Measurements from ENCODE around the gene TXNDC17. TPM values are rescaled to one million over a fixed set of nuclear protein-coding genes. Genes with fewer than 3 reads are reported as not detected.

TXNDC17 gene
- total RNA-seq, 4 donors from 2014 or later, result 70.4 to 149 (median 95.9) TPM

DNA sequence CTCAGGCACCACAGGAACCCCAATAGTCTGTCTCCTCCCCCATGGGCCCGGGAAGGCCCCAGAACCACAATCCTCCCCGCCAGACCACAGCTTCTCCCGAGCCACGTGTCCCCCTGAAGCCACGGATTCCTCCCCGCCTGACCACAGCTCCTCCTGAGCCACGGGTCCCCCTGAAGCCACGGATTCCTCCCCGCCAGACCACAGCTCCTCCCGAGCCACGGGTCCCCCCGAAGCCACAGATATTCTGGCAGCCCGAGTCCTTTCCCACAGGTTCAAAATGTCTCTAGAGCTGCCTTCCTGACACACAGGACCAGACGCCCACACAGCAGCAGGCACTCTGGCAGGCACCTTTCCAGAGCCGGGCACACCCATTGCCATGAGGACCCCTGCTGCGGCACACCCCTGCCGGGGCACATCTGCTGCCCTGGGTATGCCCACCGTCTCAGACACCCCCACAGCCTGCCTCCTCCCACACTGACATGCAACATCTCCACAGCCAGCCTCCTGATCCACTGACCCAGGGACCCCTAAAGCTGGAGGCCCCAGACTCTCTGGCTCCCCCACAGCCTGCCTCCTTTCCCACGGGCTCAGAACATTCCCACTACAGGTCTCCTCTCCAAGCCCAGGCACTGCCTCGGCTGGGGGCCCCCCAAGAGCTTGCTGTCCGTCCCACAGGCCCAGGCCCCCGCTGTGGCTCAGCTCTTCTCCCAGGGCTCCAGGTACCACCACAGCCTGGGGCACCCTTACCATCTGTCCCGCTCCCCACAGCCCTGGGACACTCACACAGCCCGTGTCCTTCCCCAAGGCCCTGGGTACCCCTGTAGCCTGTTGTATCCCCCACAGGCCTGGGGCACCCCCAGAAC, 2.6 kb upstream of the TXNDC17 start:
- intact Hi-C loops (cut with DNase I), result no loop called here
- peaks cover 19 to 23% of the 10 kb centered on the region in 2 donors for H3K4me1 ChIP-seq
- no peak overlapping the region for H3K27ac ChIP-seq
- H3K4me3 ChIP-seq (replicated peaks in 1 of 3), result no peak overlapping the region
- H3K36me3 ChIP-seq, result peaks cover 5 to 14% of the 10 kb centered on the region in 2 donors
- H3K9me3 ChIP-seq, result no peaks in the 10 kb centered on the region
- DNase-seq, result no peak
- no peak for TF ChIP-seq POLR2A (IDR thresholded peaks at IDR 0.05)
- TF ChIP-seq, protein P1, sequence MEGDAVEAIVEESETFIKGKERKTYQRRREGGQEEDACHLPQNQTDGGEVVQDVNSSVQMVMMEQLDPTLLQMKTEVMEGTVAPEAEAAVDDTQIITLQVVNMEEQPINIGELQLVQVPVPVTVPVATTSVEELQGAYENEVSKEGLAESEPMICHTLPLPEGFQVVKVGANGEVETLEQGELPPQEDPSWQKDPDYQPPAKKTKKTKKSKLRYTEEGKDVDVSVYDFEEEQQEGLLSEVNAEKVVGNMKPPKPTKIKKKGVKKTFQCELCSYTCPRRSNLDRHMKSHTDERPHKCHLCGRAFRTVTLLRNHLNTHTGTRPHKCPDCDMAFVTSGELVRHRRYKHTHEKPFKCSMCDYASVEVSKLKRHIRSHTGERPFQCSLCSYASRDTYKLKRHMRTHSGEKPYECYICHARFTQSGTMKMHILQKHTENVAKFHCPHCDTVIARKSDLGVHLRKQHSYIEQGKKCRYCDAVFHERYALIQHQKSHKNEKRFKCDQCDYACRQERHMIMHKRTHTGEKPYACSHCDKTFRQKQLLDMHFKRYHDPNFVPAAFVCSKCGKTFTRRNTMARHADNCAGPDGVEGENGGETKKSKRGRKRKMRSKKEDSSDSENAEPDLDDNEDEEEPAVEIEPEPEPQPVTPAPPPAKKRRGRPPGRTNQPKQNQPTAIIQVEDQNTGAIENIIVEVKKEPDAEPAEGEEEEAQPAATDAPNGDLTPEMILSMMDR (IDR thresholded peaks at IDR 0.05), result no peak
- WGBS, 2 donors, result 82 to 86% methylated on average over 23 to 24 of the region's 24 CpGs
- H3K27me3 ChIP-seq, result no peaks in the 10 kb centered on the region

DNA sequence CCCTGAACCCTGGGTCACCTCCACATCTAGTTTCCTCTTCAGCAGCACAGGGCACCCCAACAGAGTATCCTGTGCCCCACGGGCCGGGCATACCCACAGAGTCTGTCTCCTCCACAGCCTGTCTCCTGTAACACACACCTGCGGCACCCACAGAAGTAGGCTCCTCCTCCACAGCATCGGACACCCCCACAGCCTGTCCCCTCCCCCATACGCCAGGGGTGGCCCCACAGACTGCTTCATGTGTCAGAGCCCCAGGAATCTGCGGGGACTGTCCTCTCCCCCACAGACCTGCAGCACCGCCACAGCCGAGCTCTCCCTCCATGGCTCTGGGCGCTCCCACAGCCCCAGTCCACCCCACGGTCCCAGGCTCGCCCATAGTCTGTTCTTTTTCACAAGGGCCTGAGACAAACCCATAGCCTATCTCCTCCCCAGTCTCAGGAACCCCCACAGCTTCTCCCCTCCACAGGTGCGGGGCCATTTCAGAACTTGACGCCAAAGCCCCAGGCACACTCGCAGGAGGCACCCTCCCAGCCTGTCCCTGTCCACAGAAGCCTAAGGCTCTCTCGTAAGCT, 1.8 kb upstream of the TXNDC17 start:
- no peak for TF ChIP-seq POLR2A (IDR thresholded peaks at IDR 0.05)
- TF ChIP-seq, protein P1 (IDR thresholded peaks at IDR 0.05), result no peak
- 36 to 38% methylated on average over 14 to 15 of the region's 15 CpGs for WGBS, 2 donors
- no peaks in the 10 kb centered on the region for H3K27me3 ChIP-seq
- H3K9me3 ChIP-seq, result no peaks in the 10 kb centered on the region
- H3K4me1 ChIP-seq, result peaks cover 19 to 23% of the 10 kb centered on the region in 2 donors
- intact Hi-C loops (cut with DNase I), result no loop called here
- H3K36me3 ChIP-seq, result peaks cover 0 to 12% of the 10 kb centered on the region in 2 donors
- H3K4me3 ChIP-seq (replicated peaks in 1 of 3), result peak overlapping the region in 2 of 3 donors; percentile 56 to 79
- H3K27ac ChIP-seq, result no peak overlapping the region
- no peak for DNase-seq

DNA sequence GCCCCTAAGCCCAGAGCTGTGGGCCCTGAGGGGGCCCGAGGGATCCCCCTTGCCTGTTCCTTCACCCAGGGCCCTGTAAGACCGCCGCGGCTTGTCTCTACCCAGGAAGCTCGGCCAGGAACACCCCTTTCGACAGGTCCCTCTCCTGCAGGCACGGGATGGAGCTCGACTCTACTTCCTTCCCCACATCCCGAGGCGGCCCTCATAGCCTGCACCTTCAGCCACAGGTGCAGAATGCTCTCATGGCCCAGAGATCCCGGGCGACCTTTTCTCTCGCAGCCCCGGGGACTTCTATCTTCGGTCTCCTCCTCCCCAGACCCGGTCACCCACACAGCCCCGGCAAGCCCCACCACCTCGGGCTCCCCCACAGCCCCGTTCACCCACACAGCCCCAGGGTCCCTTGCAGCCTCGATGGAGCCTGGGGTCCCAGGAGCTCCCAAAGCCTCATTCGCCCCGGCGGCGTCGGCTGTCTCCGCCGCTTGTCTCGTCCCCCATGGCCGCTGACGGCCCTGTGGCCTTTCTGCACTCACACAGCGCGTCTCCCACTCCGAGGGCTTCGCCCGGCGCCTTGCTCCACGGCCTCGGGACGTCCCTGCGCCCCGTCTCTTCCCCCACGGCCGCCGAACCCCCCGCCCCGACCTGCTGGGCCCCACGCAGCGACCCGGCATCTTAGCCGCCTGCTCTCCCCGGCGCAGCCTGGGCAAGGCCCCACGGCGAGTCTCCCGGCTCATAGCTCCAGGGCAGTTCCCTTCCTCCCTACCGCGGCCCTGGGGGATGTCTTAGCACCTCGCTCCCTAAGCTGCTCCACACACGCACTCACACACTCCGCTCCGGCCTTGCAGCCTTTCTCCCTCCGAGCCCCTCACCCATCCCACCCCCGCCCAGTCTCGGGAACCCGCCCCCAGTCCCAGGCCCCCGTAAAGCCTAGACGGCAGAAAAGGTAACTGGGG, 999 bp upstream of the TXNDC17 start:
- Histone ChIP-seq H3K4me3 (replicated peaks in 1 of 3) (peak overlapping the region; percentile 56 to 80 (median 79)), H3K27ac (peak overlapping the region; percentile 82 to 93 (median 86)), H3K36me3 (peaks cover 0 to 5% of the 10 kb centered on the region in 2 donors), H3K4me1 (peaks cover 19 to 23% of the 10 kb centered on the region in 2 donors), H3K9me3 (no peaks in the 10 kb centered on the region), H3K27me3 (no peaks in the 10 kb centered on the region)
- WGBS, 2 donors, result 0 to 1% methylated on average over 26 to 37 of the region's 67 CpGs
- TF ChIP-seq, protein P1 (IDR thresholded peaks at IDR 0.05), result no peak
- no peak for TF ChIP-seq POLR2A (IDR thresholded peaks at IDR 0.05)
- DNase-seq, result peak; percentile 29 to 39
- intact Hi-C loops (cut with DNase I), result no loop called here

DNA sequence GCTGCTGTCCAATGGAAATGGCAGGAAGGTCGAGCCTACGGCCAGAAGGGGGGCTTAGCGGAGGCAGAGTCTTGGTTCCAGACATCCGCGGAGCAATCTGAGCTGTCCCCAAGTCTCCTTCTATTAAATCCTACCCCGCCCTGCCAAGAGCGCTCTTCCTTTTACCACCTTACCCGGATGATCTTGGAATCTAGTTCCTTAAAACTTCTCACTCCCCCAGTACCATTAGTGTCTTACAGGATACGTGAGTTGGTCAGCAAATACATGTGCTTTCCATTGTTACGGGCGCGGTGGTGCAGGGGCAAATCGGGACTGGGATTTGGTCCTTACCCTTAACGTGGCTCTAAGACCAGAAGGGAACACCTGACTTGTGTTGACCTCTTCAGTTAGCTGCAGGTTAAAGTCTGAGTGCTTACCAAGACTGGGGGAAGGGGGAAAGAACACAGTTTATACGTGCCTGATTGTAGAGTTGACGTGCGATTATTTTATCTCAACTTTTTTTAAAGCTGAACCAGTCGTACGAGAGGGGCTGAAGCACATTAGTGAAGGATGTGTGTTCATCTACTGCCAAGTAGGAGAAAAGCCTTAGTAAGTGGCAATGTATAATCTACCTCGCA, 495 bp downstream of the TXNDC17 start:
- WGBS, 2 donors, result 3 to 7% methylated on average over 17 to 20 of the region's 20 CpGs
- H3K36me3 ChIP-seq, result peaks cover 0 to 5% of the 10 kb centered on the region in 2 donors
- peaks cover 19 to 23% of the 10 kb centered on the region in 2 donors for H3K4me1 ChIP-seq
- no peaks in the 10 kb centered on the region for H3K27me3 ChIP-seq
- intact Hi-C loops (cut with DNase I), result no loop called here
- DNase-seq, result no peak
- peak overlapping the region; percentile 56 to 80 (median 79) for H3K4me3 ChIP-seq (replicated peaks in 1 of 3)
- peak overlapping the region; percentile 82 to 93 (median 86) for H3K27ac ChIP-seq
- TF ChIP-seq, protein P1 (IDR thresholded peaks at IDR 0.05), result no peak
- TF ChIP-seq POLR2A (IDR thresholded peaks at IDR 0.05), result no peak
- H3K9me3 ChIP-seq, result no peaks in the 10 kb centered on the region

All from thyroid gland (tissue), 4 donors.